Esophagus squamous epithelium (tissue), 4 donors: ENCODE results near the gene ZNF783.

Experiments used
- POLR2A ChIP-seq, 4 donors: fragments of 450-650 bp; IDR thresholded peaks; one replicate each; pipeline ENCODE4 v1.6.1; 2017; ENCODE audit warnings: antibody characterized with exemption in 4 of 4, mild to moderate bottlenecking in 4 of 4, moderate library complexity in 3 of 4
- TF ChIP-seq, protein P1 (sequence below), 6 experiments: fragments of 450-650 bp in 4 of 6; fragments of 200-600 bp in 2 of 6; sonication (generic) in 2 of 6; IDR thresholded peaks; one replicate each; pipeline ENCODE4 v1.5.1; 2016 to 2019; ENCODE audit warnings: antibody characterized with exemption in 6 of 6, mild to moderate bottlenecking in 4 of 6, moderate library complexity in 4 of 6

GRCh38 chr7:149300620-149301285 lies 38.8 kb downstream of the ZNF783 start:
- TF ChIP-seq, protein P1, sequence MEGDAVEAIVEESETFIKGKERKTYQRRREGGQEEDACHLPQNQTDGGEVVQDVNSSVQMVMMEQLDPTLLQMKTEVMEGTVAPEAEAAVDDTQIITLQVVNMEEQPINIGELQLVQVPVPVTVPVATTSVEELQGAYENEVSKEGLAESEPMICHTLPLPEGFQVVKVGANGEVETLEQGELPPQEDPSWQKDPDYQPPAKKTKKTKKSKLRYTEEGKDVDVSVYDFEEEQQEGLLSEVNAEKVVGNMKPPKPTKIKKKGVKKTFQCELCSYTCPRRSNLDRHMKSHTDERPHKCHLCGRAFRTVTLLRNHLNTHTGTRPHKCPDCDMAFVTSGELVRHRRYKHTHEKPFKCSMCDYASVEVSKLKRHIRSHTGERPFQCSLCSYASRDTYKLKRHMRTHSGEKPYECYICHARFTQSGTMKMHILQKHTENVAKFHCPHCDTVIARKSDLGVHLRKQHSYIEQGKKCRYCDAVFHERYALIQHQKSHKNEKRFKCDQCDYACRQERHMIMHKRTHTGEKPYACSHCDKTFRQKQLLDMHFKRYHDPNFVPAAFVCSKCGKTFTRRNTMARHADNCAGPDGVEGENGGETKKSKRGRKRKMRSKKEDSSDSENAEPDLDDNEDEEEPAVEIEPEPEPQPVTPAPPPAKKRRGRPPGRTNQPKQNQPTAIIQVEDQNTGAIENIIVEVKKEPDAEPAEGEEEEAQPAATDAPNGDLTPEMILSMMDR (IDR thresholded peaks at IDR 0.05) = no peak
- no peak for TF ChIP-seq POLR2A (IDR thresholded peaks at IDR 0.05)
